Germinal center (tissue), 1 donor: ENCODE measurements around the gene EMP2.
"Not testable (repeated sequence)": the region's sequence is repeated elsewhere in the genome, so short reads cannot be mapped to it uniquely, and the experiment has no call there.

ENCODE experiments used
- DNase-seq: peaks from one replicate; pipeline ENCODE4 v3.0.0; 2012; ENCODE audit warnings: mixed read lengths, low spot score

Gene EMP2

DNA sequence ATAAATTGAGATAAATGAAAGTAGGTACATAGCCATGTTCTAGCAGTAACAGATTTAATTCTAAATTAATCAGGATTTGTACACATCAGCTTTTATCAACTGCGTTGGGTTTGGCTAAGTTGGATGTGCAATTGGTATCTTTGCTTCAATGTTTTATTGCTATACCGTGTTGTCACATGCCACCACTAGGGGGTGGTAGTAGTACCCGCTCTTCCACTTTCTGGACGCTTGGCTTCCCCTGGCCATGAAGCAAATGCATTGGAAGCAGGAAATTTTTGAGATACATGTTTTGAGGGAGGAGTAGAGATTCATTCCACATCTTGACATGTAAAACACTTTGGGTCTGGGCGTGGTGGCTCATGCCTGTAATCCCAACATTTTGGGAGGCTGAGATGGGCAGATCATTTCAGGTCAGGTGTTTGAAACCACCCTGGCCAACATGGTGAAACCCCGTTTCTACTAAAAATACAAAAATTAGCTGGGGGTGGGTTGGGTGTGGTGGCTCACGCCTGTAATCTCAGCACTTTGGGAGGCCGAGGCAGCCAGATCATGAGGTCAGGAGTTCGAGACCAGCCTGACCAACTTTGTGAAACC, 58.6 kb downstream of the EMP2 start:
- peak; percentile 64 for DNase-seq

DNA sequence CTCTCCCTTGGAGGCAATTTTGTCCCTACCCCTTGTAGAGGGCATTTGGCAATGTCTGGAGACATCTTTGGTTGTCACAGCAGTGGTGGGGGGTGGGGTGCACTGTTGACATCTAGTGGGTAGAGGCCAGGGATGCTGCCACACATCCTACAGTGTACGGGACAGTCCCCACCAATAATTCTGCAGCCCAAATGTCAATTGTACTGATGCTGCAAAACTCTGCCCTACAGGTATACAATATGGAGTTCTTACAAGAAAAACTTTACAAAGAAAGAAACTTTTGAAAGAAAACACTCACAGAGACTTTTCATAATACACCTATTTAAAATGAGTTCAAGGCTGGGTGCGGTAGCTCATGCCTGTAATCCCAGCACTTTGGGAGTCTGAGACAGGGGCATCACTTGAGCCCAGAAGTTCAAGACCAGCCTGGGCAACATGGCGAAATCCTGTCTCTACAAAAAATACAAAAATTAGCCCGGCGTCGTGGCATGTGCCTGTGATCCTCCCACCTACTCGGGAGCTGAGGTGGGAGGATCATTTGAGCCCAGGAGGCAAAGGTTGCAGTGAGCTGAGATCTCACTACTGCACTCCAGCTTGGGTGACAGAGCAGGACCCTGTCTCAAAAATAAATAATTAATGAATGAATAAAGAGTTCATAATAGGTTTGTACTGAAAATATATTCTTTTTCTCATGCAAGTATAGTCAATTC, 59.4 kb downstream of the EMP2 start:
- no peak for DNase-seq

DNA sequence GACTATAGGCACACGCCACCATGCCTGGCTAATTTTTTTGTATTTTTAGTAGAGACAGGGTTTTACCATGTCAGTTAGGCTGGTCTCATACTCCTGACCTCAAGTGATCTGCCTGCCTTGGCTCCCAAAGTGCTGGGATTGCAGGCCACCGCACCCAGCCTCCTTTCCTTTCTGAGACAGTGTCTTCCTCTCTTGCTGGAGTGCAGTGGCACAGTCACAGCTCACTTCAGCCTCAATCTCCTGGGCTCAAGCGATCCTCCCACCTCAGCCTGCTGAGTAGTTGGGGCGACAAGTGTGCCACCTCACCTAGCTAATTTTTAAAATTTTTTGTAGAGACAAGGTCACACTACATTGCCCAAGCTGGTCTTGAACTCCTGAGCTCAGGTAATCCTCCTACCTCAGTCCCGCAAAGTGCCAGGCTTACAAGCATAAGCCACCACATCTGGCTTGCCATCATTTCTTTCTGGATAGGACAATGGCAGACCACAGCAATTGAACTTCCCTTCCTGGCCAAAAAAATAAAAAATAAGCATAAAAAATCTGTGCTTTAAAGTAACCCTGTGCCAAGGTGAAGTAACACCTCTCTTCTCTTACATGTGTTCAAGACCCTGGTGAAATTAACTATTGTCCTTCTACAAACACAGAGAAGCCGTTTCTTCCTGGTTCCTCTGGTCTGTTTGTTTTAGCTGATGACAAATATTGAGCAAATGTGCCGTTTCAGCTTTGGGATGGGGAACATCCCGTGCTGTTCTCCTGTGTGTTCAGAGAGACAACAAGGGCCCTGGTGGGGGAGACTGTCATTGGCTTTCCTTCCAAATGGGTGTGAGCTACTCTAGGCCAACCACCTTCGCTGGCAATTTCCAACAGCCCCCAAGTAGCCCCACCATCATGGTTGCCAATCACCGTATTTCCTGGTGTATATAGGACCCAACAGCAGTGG, 60.2 kb downstream of the EMP2 start:
- DNase-seq = no peak

DNA sequence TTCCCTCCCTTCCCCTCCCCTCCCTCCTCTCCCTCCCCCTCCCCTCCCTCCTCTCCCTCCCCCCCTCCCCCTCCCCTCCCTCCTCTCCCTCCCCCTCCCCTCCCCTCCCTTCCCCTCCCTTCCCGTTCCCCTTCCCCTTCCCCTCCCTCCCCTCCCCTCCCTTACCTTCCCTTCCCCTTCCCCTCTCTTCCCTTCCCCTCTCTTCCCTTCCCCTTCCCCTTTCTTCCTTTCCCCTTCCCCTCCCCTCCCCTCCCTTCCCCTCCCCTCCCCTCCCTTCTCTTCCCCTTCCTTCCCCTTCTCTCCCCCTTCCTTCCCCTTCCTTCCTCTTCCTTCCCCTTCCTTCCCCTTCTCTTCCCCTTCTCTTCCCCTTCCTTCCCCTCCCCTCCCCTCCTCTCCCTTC, 61.1 kb downstream of the EMP2 start:
- no peak for DNase-seq

DNA sequence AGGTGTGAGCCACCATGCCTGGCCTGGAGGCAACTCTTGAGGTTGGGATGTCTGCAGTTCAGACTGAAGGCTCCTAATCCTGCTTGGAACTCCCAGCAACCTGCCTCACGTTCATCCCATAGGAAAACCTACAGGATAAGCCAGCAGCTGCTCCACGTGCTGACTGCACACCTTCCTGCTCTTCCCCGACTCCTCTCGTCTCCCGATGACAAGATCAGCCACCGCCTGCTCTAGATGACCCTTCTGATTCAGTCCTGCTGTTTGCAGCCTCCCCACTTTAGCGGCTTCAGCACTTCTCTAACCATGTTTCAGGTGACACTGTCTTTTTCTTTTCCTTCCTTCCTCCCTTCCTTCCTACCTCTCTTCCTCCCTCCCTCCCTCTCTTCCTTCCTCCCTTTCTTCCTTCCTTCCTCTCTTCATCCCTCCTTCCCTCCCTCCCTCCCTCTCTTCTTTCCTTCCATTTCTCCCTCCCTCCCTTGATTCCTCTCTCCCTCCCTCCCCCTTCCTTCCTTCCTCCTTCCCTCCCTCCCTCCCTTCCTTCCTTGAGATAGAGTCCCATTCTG, 61.8 kb downstream of the EMP2 start:
- DNase-seq = no peak

DNA sequence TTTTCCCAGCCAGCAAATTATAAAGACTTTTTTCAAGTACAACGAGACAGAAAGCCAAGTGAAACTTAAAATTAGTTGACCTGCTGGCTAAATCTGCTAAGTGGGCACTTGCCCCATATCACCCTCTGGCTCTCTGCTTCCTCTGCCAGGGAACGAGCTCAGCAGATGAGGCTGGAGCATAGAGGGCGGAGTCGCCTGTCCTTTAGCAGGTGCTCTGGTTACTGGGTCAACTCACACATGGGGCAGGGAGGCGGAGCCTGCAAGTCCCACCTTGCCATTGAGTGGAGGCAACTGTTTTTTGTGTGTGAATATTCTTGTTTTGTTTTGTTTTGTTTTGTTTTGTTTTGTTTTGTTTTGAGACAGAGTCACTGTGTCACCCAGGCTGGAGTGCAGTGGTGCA, 62.5 kb downstream of the EMP2 start:
- DNase-seq = no peak

DNA sequence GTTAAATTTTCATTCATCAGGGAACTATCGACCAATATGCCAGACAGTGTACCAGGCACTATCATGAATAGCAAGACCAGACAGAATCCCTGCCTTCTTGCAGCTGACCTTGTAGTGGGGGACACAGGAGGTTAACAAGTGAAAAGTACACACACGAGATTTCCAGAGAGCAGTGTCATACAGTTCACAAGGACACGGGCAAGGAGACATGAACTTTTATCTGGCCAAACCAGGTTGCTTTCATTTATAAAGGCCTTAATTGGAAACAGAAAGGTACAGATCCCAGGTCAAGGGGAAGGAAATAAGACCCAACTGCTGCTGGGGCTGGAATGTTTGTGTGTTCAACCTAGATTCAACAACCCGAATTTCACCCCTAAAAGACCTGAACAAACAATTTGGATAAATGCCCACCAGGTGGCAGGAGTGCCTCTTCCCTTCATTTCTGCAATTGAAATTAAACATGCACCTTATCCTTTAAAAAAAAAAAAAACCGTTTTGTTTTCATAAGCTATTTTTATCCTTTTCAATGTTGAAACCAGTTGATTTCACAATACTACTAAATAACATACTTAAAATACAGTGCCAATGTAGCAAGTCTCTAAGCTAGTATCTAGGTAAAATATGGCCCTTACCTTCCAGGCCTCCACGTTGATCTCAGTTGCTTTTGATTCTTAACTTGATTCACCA, 65.9 kb downstream of the EMP2 start:
- peak; percentile 64 for DNase-seq

DNA sequence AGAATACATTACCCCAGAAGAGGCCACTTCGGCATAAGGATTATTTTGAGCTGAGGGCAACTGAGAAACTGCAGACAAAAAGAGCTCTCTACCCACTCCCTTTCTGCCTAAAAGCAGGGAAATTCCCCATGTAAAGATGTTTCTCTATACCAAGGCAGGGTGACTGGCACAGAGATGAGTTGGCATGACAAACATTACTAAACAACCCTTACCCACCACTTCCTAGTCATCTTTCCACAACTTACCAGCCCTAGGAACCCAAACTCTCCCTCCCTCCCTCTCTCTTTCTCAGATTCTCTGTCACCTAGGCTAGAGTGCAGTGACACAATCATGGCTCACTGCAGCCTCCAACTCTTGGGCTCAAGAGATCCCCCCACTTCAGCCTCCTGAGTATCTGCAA, 68.6 kb downstream of the EMP2 start:
- no peak for DNase-seq

DNA sequence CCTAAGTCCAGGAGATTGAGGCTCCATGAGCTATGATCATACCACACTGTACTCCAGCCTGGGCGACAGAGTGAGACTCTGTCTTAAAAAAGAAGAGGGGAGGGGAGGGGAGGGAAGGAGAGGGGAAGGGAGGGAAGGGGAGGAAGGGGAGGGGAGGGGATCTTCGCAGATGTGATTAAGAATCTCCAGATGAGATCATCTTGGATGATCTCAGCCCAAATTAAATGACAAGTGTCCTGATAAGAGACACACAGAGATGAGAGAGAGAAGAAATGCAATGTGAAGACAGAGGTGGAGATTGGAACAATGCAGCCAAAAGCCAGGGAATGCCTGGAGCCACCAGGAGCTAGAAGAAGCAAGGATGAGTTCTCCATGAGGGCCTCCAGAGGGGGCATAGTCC, 70.1 kb downstream of the EMP2 start:
- no peak for DNase-seq

DNA sequence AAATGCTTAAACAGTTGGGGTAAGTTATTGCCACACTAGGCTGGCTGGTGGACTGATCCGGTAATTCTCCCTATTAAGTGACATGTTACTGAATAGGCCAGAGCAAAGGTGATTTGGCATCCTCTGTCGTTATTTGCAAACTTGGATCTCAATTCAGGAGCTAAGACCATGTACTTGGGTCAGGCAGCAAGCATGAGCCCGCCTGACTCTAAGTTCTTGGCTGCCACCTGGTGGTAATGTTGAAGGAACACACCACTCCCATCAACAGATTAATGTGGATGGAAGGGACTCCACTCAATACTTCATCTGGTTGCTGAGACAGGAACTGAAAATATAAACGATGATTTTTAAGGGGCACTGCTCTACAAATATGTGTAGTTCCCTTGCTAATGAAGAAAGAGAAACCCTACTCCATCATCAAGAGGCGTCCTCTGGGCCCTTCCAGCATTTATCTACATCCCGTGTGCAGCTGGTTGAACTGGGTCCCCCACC, 70.8 kb downstream of the EMP2 start:
- DNase-seq = peak; percentile 83

DNA sequence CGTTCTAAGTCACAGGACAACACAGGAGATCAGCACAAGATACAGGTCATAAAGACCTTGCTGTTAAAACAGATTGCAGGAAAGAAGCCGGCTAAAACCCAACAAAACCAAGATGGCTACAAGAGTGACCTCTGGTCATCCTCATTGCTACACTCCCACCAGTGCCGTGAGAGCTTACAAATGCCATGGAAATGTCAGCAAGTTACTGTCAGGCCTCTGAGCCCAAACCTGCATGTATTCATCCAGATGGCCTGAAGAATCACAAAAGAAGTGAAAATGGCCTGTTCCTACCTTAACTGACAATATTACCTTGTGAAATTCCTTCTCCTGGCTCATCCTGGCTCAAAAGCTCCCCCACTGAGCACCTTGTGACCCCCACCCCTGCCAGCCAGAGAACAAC, 75.1 kb downstream of the EMP2 start:
- DNase-seq = not testable (repeated sequence)

DNA sequence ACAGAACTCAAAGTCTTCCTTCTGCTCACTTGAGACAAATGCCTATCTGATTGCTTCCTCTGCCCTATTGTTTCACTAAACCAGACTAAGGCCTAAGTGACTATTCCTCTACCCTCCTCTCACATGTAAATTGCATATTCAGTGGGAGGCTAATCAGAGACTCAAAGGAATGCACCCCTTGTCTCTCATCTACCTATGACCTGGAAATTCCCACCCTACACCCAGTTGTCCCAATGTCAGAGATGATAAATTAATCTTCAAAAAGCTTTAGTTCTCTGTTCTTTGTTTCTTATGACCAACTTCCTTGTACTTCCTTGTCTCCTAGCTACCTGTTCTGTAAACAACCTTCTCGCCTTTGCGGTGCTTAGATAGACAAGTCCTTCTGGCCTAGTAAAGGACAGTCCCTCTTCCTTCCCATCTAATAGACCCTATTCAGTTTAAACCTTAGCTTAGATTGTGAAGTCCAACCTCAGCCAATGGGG, 76.0 kb downstream of the EMP2 start:
- no peak for DNase-seq

DNA sequence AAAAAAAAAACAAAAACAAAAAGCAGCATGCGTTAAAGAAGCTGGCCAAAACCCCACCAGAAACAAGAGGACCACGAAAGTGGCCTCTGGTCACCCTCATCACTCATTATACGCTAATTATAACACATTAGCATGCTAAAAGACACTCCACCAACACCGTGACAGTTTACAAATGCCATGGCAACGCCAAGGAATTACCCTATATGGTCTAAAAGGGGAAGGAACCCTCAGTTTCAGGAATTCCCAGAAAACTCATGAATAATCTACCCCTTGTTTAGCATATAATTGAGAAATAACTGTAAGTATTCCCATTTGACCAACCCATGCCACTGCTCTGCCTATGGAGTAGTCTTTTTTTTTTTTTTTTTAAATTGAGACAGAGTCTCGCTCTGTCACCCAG, 77.6 kb downstream of the EMP2 start:
- no peak for DNase-seq

DNA sequence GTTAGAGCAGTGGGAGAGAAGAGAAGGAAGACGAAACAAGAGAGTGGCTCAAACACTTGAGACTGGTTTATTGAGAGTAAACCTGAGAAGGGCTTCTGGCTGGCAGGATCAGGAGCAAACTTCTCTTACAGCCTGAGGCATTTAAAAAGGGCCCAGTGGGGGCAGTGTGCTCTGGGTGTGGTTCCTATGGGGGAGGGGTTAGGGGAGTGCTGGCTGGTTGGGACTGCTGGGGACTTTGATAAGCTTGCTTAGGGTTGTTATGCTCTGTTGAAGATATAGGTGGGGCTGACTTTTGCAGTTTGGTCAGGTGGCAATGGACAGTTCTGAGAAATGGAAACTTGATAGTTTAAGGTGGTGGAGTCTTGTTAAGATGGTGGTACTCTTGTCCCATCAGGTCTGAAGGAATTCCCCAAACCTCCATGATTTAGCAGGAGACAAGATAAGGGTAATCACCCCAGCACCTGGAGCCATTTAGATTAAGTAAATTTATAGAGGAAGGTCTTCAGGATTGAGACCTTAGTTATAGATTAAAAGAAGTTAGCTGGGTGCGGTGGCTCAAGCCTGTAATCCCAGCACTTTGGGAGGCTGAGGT, 79.3 kb downstream of the EMP2 start:
- DNase-seq = no peak

DNA sequence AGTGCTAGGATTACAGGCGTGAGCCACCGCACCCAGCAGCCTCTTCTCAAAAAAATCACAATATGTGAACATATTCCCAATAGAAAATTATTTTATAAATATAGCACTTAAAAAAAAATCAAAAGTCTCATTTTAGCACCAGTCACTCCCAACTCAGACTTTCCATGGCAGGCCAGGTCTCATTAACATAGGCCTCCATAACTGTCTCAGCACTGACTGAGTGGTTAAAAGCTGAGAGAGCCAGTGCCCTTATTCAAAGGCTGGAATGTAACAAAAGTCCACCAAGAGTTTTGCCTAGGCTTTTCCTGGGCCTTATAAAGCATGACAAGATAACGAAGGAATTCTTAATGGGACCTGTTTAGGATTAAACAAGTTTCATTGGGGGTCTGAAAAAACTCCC, 79.8 kb downstream of the EMP2 start:
- DNase-seq = no peak

DNA sequence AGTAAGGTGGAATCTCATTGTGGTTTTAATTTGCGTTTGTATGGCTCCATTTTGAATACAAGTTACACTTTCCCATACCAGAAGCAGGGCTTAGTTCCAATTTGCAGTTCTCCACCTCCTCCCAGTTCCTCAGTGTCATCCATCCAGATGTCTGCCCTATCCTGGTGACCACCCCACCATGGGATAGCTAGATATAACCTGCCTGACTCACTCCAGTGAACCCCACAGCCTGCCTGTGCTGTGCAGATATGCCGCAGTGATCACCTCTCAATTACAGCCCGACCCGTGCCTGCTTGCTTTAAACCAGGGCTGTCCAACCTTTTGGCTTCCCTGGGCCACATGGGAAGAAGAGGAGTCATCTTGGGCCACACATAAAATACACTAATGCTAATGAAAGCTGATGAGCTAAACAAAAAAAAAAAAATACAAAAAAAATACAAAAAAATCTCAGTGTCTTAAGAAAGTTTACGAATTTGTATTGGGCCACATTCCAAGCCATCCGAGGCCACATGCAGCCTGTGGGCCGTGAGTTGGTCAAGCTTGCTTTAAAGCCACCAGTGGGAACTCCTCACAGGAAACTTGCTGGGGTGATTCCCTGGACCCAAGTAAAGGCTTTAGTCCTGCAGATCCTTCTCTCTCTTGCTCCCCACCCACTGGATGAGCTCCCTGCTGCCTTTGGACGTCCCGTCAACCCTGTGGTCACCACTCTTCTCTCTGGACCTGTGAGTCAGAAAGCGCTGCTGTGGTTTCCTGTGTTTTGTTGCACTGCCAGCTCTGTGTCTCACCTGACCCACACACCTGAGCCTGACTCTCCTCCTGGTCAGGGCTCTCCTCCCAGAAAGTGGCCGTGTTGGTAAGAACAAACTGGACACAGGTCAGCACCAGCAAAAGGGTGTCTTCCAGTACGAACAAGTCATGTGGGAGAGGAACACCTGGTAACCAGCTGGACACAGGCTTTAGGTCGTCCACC, 83.0 kb downstream of the EMP2 start:
- DNase-seq = no peak

DNA sequence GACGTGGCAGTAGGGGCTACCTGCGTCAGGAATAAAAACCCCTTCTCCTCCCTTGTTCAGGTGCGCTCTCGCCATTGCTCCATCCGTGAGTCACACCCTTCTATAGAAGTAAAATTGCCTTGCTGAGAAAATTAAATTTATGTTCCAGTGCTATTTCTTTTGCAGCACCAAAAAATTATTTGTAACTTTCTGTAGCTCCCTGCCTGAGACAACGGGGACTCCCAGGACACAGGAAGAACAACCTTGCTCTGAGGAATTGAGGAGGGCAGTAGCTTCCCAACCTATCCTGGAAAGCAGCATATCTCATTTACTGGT, 85.4 kb downstream of the EMP2 start:
- DNase-seq = no peak

DNA sequence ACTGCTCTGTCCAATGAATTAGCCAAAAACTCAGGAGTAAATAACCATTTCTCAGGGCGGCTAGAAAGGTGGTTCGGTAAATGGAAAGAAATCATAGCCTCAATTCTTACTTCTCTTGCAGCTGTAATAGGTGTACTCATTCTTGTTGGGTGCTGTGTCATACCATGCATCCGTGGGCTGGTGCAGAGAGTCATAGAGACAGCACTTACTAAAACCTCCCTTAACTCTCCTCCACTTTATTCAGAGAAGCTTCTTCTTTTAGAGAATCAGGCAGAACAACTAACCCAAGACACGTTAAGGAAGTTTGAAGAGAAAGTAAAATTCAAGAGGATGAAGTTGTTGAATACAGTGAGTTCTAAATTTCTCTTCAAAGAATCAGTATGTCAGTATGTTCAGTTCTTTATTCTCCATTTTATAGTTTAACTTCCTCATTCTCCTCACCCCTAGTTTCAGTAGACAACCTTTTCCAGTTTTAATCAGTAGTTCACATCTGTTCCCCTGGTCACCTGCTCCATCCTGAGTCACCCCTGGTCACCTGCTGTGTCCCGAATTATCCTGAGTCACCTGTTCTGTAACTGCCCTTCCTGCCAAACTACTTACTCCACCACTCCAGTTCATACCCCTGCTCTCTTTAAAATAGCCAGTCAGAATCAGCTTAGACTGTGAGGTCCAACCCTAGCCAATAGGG, 85.9 kb downstream of the EMP2 start:
- no peak for DNase-seq

DNA sequence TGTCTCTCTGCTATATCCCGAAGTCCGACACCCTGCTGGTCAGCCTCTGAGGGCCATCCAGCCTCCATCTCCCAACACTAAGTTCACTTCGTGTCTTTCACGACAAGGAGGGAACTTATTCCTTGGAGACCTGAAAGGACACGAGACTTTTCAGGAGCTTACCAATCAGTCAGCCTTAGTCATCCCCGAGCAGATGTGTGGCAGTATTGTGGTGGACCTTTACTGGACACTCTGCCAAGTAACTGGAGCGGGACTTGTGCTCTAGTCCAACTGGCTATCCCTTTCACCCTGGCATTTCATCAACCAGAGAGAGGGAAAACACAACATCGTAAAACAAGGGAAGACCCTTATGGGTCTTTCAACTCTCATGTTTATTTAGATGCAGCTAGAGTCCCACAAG, 87.1 kb downstream of the EMP2 start:
- no peak for DNase-seq

DNA sequence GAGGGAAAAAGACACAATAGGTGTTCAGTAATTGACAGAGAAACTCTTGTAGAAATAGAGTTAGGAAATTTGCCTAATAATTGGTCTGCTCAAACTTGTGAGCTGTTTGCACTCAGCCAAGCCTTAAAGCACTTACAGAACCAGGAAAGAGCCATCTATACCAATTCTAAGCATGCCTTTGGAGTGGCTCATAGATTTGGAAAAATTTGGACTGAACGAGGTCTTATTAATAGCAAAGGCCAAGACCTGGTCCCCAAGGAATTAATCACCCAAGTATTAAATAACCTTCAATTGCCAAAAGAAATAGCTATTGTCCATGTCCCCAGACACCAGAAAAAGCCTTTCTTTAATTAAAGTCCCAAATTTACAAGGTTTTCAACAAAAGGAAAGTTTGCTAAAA, 90.3 kb downstream of the EMP2 start:
- DNase-seq = no peak
